Measurements from ENCODE around the gene SPP1.

SPP1 gene

DNA sequence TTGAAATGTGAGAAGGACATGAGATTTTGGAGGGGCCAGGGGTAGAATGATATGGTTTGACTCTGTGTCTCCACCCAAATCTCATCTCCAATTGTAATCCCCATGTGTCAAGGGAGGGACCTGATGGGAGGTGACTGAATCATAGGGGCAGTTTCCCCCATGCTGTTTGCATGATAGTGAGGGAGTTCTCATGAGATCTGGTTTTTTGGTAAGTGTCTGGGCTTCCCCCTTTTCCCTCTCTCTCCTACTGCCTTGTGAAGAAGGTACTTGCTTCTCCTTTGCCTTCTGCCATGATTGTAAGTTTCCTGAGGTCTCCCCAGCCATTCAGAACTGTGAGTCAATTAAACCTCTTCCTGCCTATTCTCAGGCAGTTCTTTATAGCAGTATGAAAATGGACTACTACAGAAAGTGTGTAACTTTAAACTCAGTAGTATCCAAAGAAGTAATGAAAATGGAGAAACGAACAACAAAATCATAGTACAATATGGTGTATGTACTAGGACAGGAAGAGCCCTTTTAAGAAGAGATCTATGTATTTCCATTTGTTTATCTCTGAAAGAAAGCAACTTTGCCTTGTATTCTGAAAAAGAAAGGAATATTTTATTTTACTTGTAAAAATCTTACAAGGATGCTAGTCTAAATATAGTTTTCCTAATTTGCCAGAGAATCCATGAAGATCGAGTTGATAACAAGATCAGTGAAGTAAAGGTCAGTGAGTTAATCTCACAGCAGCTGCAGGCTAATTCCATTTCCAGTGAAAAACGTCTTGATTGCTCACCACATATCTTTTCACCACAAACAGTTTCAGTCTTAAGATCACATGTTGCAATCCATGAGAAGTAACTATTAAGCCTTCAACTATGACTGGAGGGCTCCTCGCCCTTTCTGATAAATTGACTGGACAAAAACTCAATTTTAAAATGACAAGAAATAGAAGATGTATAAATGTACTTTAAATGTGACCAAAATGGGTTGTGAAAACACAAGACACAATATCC lies 52.4 kb downstream of the SPP1 start:
- DNase-seq = no peak

DNA sequence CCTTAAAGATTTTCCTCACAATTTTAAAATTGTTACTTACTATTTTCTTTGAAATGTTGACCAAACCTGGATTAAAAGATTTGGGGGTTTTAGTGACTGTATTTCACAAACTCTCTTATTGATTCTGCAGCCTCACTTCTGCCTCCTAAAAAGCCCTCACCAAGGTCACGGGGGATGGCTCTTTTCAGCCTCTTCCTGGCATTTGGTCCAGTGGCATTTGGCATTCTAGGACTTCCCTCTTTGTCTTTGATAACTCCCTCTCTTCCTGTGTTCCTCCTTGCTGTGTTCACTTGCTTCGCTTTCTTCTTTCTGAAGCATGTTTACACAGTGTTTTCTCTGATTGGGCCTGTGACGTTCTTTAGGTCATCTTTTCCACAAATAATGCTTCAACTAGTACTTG lies 53.4 kb downstream of the SPP1 start:
- no peak for DNase-seq

DNA sequence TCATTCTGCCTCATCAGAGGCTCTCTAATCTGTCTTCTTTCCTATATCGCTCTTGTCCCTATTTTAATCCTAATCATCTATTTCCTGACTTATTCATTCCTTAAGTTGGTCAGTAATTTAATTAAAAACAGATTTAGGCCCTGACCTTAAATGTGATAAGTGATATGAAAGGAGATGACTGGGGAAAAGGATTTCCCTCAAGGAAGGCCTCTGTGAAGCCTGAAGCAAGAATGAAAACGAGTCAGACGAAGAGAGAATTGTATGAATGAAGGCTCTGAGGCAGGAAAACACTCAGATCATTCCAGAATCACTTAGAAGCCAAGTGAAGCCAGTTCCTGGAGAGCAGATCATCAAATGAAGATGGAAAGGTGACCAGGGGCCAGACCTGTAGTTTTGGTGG lies 54.0 kb downstream of the SPP1 start:
- DNase-seq = no peak

DNA sequence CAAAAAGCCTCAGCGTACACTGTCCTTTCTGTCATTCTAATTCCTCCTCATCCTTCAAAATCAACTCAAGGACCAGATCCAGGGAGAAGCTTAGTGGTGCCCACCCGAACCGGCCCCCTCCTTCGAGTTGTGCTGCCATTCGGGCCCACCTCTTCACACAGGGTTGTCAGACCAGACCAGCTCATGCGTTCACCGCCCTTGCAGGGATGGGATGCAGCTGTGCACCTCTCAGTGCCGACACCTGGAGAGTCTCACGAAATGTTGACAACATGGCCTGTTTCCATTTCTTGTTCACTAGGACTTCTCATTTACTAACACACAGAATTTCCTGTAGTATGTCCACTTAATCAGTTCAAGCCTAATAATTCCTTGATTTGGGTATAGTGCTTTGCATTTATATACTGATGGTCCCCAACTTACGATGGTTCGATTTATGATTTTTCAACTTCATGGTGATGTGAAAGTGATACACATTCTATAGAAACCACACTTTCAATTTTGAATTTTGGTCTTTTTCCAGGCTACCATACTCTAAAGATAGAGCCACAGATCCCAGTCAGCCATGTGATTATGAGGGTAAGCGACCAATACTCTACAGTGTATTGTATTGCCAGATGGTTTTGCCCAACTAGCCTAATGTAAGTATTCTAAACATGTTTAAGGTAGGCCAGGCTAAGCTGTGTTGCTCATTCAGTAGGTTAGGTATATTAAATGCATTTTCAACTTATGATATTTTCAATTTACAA lies 55.2 kb downstream of the SPP1 start:
- DNase-seq = no peak

All from CD4-positive, alpha-beta T cell treated with Interleukin-1 beta for 1 hour (primary cell).